Keratinocyte (primary cell): ENCODE results near the gene ATF2.

ENCODE experiments used
- CTCF ChIP-seq, 3 experiments: IDR thresholded peaks in 1 of 3; conservative IDR thresholded peaks in 1 of 3; optimal IDR thresholded peaks in 1 of 3; 2 replicates in 2 of 3; 3 replicates in 1 of 3; pipeline versions ENCODE3 to v1.5.1; 2011; ENCODE audit warnings: low read length in 3 of 3, mild to moderate bottlenecking in 3 of 3, moderate library complexity in 2 of 3, control low read depth in 1 of 3, inconsistent platforms in 1 of 3; ENCODE audit not compliant: insufficient read depth in 2 of 3; ENCODE audit errors: extremely low read depth in 1 of 3
- EZH2 ChIP-seq: IDR thresholded peaks from one replicate; pipeline ENCODE4 v1.6.1; 2012; ENCODE audit warnings: inconsistent platforms, mild to moderate bottlenecking, low read length, moderate library complexity

DNA sequence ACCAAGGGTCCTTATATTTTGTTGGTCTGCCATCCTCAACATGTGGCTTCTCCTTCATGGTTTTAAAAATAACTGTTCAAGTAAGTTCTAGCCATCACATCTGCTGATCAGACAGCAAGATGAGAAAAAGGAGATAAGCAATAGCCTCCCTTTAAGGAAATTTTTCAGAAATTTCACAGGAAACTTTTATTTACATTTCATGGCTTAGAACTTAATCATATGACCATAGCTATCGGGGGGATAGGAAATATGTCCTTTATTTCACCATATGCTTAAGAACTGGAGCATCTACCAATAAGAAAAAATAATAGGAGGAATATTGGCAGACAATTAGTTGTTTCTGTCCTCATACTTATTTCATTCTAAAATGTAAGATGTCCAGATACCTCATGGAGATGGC is 16.2 kb downstream of the ATF2 start:
- TF ChIP-seq EZH2, result no peak
- TF ChIP-seq CTCF (optimal IDR thresholded peaks at IDR 0.05 in 1 of 3, IDR thresholded peaks at IDR 0.05 in 1 of 3, conservative IDR thresholded peaks at IDR 0.05 in 1 of 3; ENCODE audit: extremely low read depth in 1 of 3, insufficient read depth in 2 of 3, low read length in 3 of 3), result no peak
